ENCODE data around the gene FCRL6.

DNA sequence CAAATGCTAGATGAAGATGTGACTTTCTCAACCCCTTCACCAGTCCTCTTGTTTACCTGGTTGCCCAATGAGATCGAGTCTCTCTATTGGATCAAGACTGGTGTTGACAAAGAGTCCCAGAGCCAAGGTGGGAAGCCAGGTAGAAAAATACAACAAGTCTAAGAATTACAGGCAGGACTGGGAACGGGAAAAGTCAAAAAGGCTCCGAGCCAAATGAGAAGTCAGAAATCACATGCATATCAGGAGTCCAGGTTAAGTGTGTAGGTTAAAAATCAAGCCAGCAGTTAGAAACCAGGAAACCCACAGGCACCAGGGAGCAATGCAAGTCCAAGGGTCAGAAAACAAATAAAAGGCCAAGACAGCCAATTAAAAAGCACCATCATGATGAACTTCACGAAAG lies 48.8 kb upstream of the FCRL6 start:
- TF ChIP-seq YY1 (tag by site-specific recombination; IDR thresholded peaks at IDR 0.05) (no peak), ZNF138 (tag by site-specific recombination; IDR thresholded peaks at IDR 0.05; ENCODE audit: borderline replicate concordance) (no peak), ZBTB7A (tag by site-specific recombination; IDR thresholded peaks at IDR 0.05; ENCODE audit: low read depth) (no peak), ZSCAN30 (tag by site-specific recombination; IDR thresholded peaks at IDR 0.05) (no peak)
- TF ChIP-seq, protein P1, sequence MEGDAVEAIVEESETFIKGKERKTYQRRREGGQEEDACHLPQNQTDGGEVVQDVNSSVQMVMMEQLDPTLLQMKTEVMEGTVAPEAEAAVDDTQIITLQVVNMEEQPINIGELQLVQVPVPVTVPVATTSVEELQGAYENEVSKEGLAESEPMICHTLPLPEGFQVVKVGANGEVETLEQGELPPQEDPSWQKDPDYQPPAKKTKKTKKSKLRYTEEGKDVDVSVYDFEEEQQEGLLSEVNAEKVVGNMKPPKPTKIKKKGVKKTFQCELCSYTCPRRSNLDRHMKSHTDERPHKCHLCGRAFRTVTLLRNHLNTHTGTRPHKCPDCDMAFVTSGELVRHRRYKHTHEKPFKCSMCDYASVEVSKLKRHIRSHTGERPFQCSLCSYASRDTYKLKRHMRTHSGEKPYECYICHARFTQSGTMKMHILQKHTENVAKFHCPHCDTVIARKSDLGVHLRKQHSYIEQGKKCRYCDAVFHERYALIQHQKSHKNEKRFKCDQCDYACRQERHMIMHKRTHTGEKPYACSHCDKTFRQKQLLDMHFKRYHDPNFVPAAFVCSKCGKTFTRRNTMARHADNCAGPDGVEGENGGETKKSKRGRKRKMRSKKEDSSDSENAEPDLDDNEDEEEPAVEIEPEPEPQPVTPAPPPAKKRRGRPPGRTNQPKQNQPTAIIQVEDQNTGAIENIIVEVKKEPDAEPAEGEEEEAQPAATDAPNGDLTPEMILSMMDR (tag by site-specific recombination; IDR thresholded peaks at IDR 0.05), result no peak

Measured in HEK293 (cell line).